Subcutaneous adipose tissue (tissue), 4 donors: Measurements from ENCODE around the gene OTOGL. TPM values are rescaled to one million over a fixed set of nuclear protein-coding genes. Genes with fewer than 3 reads are reported as not detected.

Experiments used
- total RNA-seq, 4 donors: library from RNA; depleted of rRNA; stranded (reverse); fragments of >200 nt; gene quantifications; one replicate each; pipeline ENCODE4 v1.1.0, GENCODE V29; 2016
- TF ChIP-seq, protein P1 (sequence below): fragments of 450-650 bp; IDR thresholded peaks from one replicate; pipeline ENCODE4 v1.5.1; 2016; ENCODE audit warnings: low read depth, mild to moderate bottlenecking, control low read depth, antibody characterized with exemption, moderate library complexity

The OTOGL gene
- total RNA-seq, 4 donors from 2014 or later: 0.19 to 0.66 (median 0.50) TPM

DNA sequence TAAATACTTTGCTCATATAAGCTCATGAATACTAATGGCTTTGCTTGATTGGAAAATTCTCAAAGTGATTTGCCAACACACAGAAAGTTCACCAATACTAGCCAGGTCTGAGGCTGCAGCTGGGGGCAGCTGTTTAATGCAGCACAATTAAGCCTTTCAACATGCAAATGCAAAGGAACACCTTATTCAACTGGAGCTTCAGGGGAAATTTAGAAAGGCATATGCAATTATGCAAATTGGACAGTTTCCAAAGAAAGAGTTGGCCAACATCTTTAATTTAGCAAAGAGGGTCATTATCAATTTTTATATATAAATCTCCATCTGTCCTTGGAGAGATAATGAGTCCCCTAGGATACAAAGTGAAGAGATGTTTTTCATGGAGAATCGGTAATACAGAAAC, 40.2 kb upstream of the OTOGL start:
- TF ChIP-seq, protein P1, sequence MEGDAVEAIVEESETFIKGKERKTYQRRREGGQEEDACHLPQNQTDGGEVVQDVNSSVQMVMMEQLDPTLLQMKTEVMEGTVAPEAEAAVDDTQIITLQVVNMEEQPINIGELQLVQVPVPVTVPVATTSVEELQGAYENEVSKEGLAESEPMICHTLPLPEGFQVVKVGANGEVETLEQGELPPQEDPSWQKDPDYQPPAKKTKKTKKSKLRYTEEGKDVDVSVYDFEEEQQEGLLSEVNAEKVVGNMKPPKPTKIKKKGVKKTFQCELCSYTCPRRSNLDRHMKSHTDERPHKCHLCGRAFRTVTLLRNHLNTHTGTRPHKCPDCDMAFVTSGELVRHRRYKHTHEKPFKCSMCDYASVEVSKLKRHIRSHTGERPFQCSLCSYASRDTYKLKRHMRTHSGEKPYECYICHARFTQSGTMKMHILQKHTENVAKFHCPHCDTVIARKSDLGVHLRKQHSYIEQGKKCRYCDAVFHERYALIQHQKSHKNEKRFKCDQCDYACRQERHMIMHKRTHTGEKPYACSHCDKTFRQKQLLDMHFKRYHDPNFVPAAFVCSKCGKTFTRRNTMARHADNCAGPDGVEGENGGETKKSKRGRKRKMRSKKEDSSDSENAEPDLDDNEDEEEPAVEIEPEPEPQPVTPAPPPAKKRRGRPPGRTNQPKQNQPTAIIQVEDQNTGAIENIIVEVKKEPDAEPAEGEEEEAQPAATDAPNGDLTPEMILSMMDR: no peak

DNA sequence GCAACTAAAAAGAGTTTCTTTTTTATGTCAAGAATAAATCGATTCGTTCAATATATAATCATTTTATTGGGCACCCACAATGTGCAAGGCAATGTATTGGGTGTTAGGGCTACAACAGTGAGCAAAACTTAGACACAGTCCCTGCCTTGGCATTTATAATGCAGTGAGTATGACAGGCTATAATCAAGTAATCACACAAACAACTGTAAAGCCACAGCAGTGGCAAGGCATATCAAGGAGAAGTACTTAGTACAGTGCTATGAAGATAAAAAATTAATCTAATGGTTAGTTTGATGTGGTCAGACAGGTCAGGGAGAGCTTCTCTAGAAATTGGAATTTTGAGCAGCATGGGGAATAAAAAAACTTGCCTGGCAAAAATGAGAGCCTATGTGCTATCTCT, 39.5 kb upstream of the OTOGL start:
- TF ChIP-seq, protein P1: no peak

DNA sequence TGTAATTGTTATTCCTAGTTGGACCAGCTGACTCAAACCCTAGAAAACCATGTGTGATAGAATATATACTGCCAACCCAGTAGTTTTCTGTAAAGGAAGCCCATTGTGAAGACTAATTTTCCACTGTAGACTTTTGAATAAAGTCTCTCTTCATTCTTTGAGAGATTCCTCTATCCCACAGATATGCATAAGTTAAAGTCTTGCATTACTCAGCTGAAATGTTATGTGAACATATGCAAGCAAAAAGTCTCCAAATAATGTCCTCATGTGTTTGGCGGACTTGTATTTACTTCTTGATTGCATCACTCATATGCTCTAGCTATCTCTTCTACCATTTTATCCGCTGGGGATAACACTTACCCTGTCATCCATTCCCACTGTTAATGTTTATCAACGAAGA, 35.1 kb upstream of the OTOGL start:
- TF ChIP-seq, protein P1: no peak

DNA sequence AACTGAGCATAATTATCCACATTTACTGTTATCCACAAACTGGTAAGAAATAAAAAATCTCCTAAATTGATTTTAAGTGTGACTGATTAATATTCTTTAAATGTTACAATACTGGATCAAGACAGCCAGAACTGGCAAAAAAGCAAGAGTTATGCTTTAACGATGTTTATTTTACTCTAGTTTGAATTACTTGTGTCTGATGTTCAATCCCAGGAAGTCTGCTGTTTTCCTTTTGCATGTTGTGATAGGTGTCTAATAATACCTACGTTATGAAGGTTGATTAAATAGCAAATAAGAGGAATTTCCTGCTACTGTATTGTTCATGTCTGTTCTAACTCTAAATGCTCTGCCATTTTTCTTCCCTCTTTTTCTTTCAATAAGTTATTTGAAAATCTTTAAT, 34.4 kb upstream of the OTOGL start:
- TF ChIP-seq, protein P1: no peak

DNA sequence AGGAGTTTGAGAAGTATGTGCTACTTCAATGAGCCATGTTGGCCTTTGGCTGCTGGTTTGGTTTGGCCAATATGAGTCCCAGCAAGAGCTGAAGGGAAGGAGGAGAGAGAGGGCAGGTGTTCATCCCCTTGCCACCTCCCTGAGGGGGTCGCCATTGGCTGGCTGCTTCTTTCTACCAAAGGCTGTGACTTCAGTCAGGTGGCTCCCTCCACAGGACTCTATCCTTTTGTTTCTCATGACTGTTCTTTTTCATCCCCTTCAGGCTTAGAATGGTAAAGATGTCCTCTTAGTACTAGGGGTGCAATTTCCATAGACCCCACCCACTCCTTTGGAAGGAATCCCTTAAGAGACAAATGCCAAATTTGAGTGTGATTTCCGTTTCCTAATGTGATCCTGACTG, 31.2 kb upstream of the OTOGL start:
- TF ChIP-seq, protein P1: no peak

DNA sequence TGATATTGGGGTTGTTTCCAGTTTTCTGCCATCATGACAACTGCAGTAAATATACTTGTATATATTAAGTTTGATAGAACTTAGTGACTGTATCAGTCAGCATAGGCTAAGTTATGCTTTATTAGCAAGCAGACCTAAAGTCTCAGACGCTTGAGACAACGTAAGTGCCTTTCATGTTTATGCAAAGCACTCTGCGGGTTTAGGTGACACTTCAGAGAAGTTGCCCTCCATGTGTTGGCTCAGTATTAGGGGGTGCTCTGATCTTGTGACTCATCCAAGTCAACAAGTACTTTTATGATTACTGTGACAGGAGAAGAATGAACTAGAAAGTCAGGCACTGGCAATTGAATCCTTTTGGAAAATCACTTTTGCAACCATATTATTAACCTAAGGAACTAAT, 13.3 kb upstream of the OTOGL start:
- TF ChIP-seq, protein P1: no peak

DNA sequence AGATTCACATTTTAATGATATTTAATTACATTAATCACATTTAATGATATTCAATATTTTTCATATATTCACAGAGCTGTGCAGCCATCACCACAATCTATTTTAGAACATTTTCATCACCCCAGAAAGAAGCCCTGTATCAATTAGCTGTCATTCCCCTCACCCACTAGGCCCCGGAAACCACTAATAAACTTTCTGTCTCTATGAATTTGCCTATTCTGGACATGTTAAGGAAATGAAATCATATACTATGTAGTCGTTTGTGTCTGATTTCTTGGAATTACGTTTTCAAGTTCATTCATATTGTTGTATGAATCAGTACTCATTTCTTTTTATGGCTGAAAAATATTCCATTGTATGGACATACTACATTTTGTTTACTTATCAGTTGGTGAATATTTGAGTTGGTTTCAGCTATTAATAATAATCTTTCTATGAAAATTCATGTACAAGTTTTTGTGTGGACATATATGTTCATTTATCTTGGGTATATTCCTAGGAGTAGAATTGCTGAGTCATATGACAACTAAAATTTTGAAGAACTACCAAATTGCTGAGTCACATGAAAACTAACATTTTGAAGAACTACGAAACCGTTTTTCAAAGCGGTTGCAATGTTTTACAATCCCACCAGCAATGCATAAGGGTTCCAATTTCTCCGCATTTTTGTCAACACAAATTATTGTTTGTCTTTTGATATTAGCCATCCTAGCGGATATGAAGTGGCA, 11.7 kb upstream of the OTOGL start:
- TF ChIP-seq, protein P1: no peak
